NB4 (cell line): ENCODE measurements around the gene IRX4.
"Not testable (repeated sequence)": the region's sequence is repeated elsewhere in the genome, so short reads cannot be mapped to it uniquely, and the experiment has no call there.

Experiments
- DNase-seq: peaks from one replicate; pipeline ENCODE4 v3.0.0; 2010; ENCODE audit warnings: low read depth
- H3K4me3 ChIP-seq: one replicate; pipeline ENCODE4 v1.5.1; 2011; ENCODE audit warnings: mild to moderate bottlenecking, low read depth, low read length, moderate library complexity
- MYC ChIP-seq: IDR thresholded peaks from 2 replicates; pipeline ENCODE4 v1.6.1; 2011; ENCODE audit warnings: low read depth, low read length
- POLR2A ChIP-seq: IDR thresholded peaks from 2 replicates; pipeline ENCODE4 v1.6.1; 2011; ENCODE audit warnings: mild to moderate bottlenecking; ENCODE audit not compliant: insufficient read length; ENCODE audit errors: extremely low read depth
- TF ChIP-seq, protein P1 (sequence below): IDR thresholded peaks from one replicate; pipeline ENCODE4 v1.5.1; 2012; ENCODE audit warnings: low read depth, low read length
- TF ChIP-seq, protein P2 (sequence below): IDR thresholded peaks from 2 replicates; pipeline ENCODE4 v1.6.1; 2011; ENCODE audit warnings: low read depth, low read length

Gene IRX4

DNA sequence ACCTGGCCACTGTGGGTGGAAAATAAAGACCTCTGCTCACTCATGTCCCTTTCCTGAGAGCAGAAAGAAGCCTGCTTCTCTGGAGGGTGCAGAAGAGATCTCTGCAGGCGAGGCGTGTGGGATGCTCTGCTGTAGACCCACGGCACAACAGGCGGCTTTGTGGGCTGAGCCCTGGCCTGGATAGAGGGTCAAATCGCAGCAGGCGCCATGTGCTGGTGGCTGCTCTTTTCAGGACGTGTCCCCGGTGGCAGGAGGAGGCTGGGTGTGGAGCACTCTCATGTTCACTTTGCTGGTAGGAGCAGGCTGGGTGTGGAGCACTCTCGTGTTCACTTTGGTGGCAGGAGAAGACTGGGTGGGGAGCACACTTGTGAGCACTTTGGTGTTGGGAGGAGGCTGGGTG is 35.1 kb downstream of the IRX4 start:
- no peak overlapping the region for H3K4me3 ChIP-seq
- DNase-seq: no peak
- TF ChIP-seq POLR2A (no peak), MYC (no peak)
- TF ChIP-seq, protein P1, sequence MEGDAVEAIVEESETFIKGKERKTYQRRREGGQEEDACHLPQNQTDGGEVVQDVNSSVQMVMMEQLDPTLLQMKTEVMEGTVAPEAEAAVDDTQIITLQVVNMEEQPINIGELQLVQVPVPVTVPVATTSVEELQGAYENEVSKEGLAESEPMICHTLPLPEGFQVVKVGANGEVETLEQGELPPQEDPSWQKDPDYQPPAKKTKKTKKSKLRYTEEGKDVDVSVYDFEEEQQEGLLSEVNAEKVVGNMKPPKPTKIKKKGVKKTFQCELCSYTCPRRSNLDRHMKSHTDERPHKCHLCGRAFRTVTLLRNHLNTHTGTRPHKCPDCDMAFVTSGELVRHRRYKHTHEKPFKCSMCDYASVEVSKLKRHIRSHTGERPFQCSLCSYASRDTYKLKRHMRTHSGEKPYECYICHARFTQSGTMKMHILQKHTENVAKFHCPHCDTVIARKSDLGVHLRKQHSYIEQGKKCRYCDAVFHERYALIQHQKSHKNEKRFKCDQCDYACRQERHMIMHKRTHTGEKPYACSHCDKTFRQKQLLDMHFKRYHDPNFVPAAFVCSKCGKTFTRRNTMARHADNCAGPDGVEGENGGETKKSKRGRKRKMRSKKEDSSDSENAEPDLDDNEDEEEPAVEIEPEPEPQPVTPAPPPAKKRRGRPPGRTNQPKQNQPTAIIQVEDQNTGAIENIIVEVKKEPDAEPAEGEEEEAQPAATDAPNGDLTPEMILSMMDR: no peak
- TF ChIP-seq, protein P2, sequence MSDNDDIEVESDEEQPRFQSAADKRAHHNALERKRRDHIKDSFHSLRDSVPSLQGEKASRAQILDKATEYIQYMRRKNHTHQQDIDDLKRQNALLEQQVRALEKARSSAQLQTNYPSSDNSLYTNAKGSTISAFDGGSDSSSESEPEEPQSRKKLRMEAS: no peak

DNA sequence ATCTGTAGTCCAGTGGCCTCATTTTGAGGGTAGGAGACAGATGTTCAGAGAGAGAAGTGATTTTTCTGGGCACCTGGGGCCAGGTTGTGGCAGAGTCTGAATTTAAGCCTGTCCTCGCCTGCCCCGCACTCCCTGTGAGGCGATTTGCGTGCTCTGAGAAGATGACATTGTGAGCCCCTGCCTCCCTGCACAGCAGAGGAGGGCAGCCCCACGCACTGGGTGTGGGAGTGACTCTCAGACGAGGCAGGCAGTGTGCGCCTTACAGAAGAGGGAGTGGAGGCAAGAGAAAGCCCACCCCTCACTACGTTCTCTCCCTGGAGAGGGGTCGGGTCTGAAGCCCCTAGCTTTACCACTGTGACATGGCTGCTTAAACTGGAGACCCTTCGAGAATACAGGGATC is 35.7 kb downstream of the IRX4 start:
- no peak for DNase-seq
- no peak overlapping the region for H3K4me3 ChIP-seq
- TF ChIP-seq, protein P1: no peak
- TF ChIP-seq MYC: no peak
- TF ChIP-seq POLR2A: no peak
- TF ChIP-seq, protein P2: no peak

DNA sequence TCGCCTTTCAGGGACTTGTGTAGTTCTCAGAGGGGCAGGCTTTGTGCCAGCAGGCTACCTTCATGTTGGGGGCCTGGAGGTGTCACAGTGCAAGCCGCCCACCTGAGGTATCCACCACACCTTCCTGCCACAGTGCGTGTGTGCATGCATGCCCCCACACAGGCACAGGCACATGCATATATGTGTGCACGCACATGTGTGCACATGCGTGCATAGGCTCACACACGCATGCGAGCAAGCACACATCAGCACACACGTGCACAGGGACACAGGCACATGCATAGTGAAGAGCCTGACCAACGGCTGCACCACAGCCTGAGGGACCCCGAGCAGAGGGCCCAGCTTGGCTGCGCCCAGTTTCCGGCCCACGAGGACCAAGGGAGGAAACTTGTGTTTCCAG is 36.1 kb downstream of the IRX4 start:
- DNase-seq: no peak
- TF ChIP-seq MYC (no peak), POLR2A (no peak)
- TF ChIP-seq, protein P2: no peak
- TF ChIP-seq, protein P1: no peak
- H3K4me3 ChIP-seq: no peak overlapping the region

DNA sequence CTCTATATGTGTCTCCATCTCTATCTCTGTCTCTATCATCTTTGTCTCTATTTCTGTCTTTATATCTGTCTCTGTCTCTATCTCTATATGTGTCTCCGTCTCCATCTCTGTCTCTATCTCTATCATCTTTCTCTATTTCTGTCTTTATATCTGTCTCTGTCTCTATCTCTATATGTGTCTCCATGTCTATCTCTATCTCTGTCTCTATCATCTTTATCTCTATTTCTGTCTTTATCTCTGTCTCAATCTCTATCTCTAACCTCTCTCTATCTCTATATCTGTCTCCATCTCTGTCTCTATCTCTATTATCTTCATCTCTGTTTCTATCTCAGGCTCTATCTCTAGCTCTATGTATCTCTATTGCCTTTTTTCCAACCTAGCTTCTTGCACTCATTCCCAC is 37.0 kb downstream of the IRX4 start:
- TF ChIP-seq, protein P2: no peak
- TF ChIP-seq MYC (no peak), POLR2A (no peak)
- TF ChIP-seq, protein P1: no peak

DNA sequence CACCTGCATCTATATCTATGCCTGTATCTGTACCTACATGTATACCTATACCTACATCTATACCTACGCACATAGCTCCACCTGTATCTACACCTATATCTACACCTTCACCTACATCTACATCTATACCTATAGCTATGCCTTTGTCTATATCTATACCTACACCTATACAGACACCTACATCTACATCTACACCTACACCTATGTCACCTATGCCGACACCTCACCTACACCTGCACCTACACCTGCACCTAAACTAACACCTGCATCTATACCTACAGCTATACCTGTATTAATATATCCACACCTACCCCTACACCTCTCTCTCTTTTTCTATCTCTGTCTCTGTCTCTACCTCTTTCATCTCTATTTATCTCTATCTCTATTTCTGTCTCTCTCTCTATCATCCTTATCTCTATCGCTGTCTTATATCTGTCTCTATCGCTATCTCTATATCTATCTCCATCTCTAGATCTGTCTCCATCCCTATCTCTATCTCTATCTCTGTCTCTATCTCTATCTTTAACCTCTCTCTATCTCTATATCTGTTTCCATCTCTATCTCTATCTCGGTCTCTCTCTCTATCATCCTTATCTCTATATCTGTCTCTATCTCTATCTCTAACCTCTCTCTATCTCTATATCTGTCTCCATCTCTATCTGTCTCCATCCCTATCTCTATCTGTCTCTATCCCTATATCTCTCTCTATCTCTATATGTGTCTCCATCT is 37.9 kb downstream of the IRX4 start:
- no peak for DNase-seq

More for the DNA sequence above, 37.0 kb downstream of the IRX4 start:
- H3K4me3 ChIP-seq: no peak overlapping the region
- no peak for DNase-seq

DNA sequence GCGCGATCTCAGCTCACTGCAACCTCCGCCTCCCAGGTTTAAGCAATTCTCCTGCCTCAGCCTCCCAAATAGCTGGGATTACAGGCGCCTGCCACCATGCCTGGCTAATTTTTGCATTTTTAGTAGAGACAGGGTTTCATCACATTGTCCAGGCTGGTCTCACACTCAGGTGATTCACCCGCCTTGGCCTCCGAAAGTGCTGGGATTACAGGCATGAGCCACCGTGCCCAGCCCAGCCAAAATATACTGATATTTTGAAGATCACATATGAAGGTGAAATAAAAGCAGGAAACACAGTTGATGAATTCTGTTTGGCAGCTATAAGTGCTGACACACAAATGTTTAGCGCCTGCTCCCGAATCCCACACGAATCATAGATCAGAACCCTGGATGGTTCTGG is 39.0 kb downstream of the IRX4 start:
- DNase-seq, H3K4me3 ChIP-seq: not testable (repeated sequence)

More for the DNA sequence above, 37.9 kb downstream of the IRX4 start:
- no peak for TF ChIP-seq MYC
- no peak for TF ChIP-seq POLR2A
- TF ChIP-seq, protein P1: no peak
- no peak overlapping the region for H3K4me3 ChIP-seq
